HG02678 (cell line): Measurements from ENCODE around the gene HIVEP3.
A peak's percentile ranks its signal among the peaks of the same experiment; 100 is the strongest.
"Not testable (repeated sequence)": the region's sequence is repeated elsewhere in the genome, so short reads cannot be mapped to it uniquely, and the experiment has no call there.

Experiments
- ATAC-seq: cut with Tn5 transposase; IDR thresholded peaks from one replicate; pipeline ENCODE4 v1.9.1; 2021; ENCODE audit warnings: mild to moderate bottlenecking, moderate library complexity; ENCODE audit not compliant: unreplicated experiment

Gene HIVEP3

DNA sequence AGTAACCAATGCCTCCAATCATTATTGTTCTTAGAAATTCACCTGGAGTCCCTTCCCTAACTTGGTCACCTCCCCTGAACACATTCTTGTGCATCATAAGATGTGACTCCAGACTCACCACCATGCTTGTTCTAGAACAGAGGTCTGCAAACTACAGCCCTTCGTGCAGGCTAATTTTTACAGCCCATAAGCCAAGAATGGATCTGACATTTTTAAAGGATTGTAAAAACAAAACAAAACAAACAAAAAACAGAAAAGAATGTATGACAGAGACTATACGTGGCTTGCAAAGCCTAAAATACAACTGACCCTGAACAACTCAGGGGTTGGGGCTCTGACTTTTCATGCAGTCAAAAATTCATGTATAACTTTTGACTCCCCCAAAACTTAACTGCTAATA, 6.2 kb upstream of the HIVEP3 start:
- ATAC-seq = no peak

DNA sequence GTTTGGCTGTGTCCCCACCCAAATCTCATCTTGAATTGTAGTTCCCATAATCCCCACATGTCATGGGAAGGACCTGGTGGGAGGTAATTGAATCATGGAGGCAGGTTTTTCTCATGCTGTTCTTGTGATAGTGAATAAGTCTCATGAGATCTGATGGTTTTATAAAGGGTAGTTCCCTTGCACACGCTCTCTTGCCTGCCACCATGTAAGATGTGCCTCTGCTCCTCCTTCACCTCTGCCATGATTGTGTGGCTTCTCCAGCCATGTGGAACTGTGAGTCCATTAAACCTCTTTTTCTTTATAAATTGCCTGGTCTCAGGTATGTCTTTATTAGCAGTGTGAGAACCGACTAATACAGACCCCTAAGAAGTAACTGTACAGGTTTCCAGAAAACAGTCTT, 2.5 kb upstream of the HIVEP3 start:
- not testable (repeated sequence) for ATAC-seq

DNA sequence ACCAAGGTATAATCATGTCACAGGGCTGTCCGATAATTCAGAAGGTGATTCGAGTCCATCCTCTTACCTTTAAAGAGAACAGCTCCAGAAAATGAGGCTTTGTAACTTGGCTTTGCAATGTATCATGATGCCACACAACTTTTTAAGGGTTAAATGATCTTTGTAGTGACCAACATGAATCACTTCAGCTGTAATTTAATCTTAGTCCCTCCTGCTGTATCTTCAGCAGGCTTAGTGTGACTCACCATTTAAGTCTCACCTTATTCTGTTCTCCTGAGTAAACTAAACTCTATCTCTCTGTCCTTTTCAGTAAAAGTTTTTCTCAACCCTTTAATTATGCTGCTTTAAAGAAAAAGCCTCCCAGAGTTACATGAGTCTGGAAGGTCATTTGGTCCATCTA, 1.9 kb upstream of the HIVEP3 start:
- ATAC-seq = no peak

GRCh38 chr1:41919764-41920397, 1.2 kb upstream of the HIVEP3 start:
- peak; percentile 86 for ATAC-seq

DNA sequence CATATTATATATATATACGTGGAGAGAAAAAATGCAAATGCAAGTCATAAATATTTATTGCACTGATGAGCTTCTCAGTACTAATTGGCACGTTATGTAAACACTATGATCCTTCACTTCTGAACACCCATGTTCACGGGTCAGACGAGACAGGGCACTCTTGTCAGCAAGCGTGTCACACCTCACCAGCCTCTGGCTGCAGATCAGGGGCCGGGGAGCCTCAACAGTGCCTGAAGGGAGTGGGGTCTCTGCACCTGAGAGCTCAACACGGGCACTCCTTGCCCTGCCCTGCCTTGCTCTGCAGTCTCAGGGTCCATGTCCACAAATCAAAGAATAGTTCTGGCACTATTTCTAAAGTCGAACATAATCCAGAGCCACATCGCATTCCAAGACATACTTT, 409 bp upstream of the HIVEP3 start:
- ATAC-seq = no peak

- ATAC-seq = peak; percentile 42
These were observed 780 bp downstream of the HIVEP3 start for GRCh38 chr1:41917835-41918449.

DNA sequence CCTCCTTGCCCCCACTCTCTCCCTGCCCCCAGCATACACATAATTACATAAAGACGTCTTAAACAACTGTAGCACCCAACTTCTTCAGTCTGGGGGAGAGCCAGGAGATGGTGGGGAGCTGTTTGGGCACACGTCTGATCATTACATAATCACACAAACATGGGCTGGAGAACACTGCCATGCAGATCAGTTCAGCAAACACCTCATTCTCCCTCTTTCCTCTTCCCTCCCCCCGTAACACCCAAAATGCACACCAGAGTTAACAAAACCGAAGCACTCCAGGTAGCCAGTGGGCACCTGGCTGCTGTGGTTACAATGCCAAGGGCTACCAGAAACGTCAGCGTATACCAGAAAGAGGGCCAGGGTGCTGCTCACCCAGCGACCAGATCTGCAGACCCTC, 1.6 kb downstream of the HIVEP3 start:
- ATAC-seq = no peak

DNA sequence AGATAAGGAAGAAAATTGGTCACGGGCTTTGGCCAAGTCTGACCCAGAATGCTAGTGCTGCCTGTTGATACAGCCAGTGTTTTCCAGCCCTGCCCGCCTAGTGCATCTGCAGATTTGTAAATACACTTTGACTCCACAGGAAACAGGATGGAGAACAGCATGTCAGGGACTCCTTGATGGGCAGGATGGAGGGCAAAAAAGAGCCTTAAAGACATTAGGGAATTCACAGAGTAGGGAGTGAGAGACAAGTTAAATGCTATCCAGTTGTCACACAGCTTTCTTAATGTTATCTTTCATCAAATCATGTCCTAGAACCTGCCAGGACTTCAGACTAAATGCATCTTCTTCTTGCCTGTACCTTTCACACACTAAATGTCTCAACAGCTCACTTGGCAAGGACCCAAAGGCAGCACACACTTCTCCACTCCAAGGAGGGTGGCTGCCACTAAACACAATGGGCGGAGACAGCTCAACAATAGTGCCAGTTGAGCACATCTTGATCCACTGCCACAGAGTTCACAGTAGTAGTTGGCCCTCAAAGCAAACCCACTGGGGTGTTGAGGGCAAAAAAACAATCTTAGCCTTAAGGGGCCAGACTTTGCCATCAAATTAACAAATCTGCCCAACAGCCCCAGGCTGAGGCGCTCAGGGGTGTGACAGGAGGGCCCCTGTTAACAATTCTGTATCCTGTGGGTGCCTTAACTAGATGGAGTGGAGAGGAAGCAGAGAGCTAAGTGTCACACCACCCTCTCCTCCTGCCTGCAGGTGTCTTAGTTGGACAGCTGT, 2.7 kb downstream of the HIVEP3 start:
- ATAC-seq = no peak

DNA sequence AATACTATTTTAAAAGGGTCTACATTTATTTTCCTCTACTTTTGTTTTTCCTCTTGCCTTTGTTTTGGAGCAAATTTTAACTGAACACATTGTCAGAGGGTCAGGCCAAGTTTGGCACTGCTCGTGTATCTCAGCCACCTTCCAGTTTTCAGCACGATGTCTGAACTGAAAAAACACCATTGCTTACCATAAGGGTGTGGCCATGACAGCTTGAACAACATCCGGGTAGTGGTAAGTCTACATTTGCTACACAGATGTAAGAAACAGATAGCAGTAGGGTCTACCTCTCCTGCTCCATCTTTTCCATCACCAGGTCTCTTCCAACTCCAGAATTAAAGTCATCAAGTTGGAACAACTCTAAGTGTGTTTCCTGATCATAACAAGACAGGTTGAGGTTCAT, 4.2 kb downstream of the HIVEP3 start:
- no peak for ATAC-seq

GRCh38 chr1:41913014-41913413, 5.7 kb downstream of the HIVEP3 start:
- ATAC-seq = no peak

DNA sequence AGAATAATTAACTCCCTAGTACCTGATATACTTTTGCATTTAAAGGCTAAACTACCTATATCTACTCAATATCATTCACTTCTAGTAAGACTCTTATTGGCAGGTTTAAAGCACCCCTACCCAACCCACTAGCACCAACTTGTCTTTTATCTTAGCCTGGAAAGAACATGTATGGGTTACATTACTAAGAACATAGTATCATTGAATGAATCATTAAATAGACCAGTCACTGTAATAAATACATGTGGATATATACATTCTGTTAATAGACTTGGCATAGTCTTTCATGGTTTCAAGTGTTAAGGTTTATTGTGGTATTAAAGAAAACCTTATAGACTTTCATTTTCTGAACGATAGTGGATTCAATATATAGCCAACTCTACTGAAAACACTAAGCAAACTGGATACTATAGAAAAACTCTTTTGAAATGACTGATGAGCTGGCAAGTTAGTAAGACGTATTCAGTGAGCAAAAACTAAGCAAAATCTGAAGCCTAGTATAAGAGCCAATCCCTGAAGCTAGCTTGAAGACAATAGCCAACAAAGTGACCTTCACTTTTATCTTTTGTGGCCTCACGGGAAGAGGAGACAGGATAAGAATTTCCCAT, 10.3 kb downstream of the HIVEP3 start:
- no peak for ATAC-seq

DNA sequence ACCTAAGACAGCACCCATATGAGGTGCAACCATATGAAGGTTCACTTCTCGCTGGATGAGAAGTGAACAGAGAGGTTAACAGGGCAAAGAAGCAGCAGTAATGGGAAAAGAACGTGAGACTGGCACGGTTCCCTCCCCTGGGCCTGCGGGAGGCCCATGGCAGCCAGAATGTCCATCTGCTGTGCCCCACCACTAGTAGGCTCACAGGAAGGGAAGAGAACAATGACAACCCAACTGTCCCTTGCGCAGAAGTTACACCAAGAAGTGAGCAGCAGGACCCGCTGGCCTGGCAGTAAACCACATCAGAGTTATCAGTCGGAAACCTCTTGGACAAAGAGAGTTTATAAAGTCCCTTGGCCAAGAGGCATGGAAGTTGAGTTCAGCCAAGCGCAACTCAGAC, 11.3 kb downstream of the HIVEP3 start:
- no peak for ATAC-seq

- ATAC-seq = no peak
These were observed 11.8 kb downstream of the HIVEP3 start for GRCh38 chr1:41906943-41907342.

DNA sequence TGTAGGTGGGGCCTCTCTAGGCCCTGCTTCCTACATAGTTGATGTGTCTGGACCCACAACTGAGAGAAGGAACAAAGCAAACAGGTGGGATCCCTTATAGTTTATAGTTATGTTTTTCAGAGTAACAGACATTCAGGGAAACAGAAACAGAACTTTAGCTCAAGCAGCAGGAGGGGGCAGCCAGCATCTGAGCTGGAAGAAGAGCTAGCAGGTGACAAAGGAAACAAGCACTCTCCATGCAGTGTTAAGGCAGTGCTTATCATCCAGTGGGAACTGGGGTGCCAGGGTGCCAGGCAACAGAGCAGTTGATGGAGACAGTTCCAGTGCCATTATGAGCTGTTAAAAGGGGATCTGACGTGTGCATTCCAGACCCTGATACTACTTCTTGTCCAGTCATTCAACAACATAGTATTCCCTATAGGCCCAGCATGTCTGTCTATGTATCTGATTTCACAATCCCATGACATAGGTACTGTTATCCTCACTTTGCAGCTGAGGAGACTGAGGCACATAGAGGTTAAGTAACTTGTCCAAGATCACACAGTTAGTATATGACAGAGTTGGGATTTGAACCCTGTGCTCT, 13.5 kb downstream of the HIVEP3 start:
- no peak for ATAC-seq

DNA sequence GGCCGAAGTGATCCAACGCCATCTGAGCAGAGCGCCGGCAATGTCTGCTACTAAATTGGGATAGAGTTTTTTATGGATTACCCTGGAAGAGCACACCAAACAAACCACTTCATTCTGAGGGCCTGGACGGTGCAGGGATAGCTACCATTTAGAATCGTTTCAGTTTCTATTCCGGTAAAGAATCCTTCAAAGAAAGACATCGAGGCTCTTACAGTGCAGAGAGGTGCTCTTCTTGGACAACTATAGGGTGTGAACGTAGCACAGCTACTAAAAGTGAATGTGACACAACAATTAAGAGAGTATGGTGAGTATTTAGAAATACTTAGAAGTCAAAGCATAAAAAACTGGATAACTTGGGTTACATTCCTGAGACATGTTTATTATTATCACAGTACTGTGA, 16.1 kb downstream of the HIVEP3 start:
- no peak for ATAC-seq

DNA sequence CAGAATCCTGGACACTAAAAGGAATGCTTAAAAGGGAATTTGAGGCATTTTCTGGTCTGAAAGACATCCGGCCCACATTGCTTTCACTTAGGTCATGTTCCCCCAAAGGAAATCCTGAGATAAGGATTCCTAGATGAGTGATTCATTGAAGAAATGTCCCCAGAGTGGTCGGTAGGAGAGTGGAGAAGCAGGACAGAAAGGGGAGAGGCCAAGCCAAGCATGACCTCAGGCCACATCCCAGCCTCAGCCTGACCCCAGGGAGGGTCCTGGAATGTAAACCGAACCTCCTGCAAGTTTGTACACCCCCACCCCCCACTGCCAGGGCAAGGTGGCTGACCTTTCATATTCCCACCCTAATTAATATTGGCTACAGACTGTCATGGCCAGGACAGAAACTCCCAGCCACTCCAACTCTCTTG, 16.6 kb downstream of the HIVEP3 start:
- ATAC-seq = no peak

- ATAC-seq = no peak
These were observed 17.2 kb downstream of the HIVEP3 start for GRCh38 chr1:41901551-41901950.

- ATAC-seq = no peak
These were observed 17.9 kb downstream of the HIVEP3 start for GRCh38 chr1:41900603-41901444.

DNA sequence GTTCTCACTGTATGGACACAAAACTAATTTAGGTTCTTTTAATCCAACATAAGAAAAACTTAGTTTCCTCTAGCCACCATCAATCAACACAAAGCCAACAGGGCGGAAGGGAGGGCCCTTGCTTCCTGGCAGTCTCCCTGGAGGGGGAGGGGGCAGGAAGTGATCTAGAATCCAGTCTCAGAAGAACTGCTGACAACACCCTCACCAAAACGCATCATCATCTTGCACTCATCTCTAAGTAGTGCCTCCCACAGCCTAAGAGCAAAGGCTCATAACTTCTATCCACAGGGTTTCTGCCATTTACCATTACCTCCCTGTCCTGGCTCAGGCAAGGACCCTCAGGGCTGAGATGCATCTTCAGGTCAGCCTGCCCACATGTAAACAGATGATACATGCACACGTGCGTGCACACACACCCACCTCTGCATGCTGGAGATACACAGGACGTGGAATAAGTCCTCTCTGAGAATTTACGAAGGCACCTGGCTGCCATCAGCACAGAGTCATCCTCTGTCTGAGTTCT, 20.5 kb downstream of the HIVEP3 start:
- ATAC-seq = no peak

DNA sequence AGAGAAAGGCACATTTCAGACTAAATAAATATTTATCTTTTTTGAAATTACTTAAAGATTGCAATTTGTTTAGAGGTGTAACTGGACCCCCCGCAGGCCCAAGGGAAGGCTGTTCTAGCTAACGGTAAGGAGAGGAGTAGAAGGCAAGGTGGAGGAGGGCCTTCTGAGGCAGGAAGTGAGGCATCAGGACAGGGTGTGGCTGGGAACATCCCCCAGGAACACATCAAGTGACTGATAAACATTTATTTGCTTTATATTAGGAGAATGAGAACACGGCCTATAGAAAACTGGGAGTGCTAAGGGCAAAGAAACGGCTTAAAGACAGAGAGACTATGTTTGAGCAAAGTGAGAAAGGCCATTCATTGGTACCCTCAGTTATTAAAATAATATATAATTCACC, 23.2 kb downstream of the HIVEP3 start:
- no peak for ATAC-seq
